MCF 10A (cell line): Measurements from ENCODE around the gene TRIM9. TPM values are rescaled to one million over a fixed set of nuclear protein-coding genes. Genes with fewer than 3 reads are reported as not detected.

Source experiments
- BruUV-seq: library from RNA; stranded (reverse); fragments of 400-500 nt; replicated peaks from 2 replicates; lab custom pipeline; 2021; lab: Mats Ljungman, UMichigan
- CTCF ChIA-PET: fragments of 300-600 bp; sonication (Branson Sonifier 250); formaldehyde crosslinking; extraction: SDS; loops from one replicate; lab custom pipeline; 2021; ENCODE audit warnings: antibody characterized with exemption, inconsistent platforms; lab: Yijun Ruan, JAX
- POLR2A ChIA-PET: fragments of 300-600, 350-650 bp; sonication (Branson Sonifier 250); formaldehyde crosslinking; extraction: SDS; loops from one replicate; lab custom pipeline; 2020; ENCODE audit warnings: antibody characterized with exemption, inconsistent platforms; lab: Yijun Ruan, JAX
- DNase-seq: peaks from one replicate; pipeline ENCODE4 v3.0.0-alpha.2; 2018; ENCODE audit not compliant: unreplicated experiment
- H3K27ac Mint-ChIP-seq: one replicate; pipeline ENCODE4 v1.8.0; 2022; ENCODE audit warnings: mild to moderate bottlenecking, low read depth, mixed read lengths; ENCODE audit not compliant: unreplicated experiment
- H3K27me3 Mint-ChIP-seq: one replicate; pipeline ENCODE4 v1.8.0; 2022; ENCODE audit warnings: mixed read lengths; ENCODE audit not compliant: insufficient read depth, unreplicated experiment
- H3K36me3 Mint-ChIP-seq: one replicate; pipeline ENCODE4 v1.8.0; 2022; ENCODE audit warnings: mild to moderate bottlenecking, moderate library complexity, mixed read lengths; ENCODE audit not compliant: insufficient read depth, unreplicated experiment
- H3K4me1 Mint-ChIP-seq: one replicate; pipeline ENCODE4 v1.8.0; 2022; ENCODE audit warnings: mixed read lengths; ENCODE audit not compliant: insufficient read depth, unreplicated experiment
- H3K4me3 Mint-ChIP-seq: one replicate; pipeline ENCODE4 v1.8.0; 2022; ENCODE audit warnings: mild to moderate bottlenecking, moderate library complexity, mixed read lengths; ENCODE audit not compliant: unreplicated experiment
- H3K9me3 Mint-ChIP-seq: one replicate; pipeline ENCODE4 v1.8.0; 2022; ENCODE audit warnings: mixed read lengths; ENCODE audit not compliant: unreplicated experiment
- CTCF ChIP-seq: fragments of 200-600 bp; IDR thresholded peaks from one replicate; pipeline ENCODE4 v1.8.0; 2022; ENCODE audit warnings: antibody characterized with exemption, mild to moderate bottlenecking; ENCODE audit not compliant: unreplicated experiment
- intact Hi-C: fragments of 100-400 bp; cut with micrococcal nuclease; formaldehyde crosslinking; loops from 2 replicates; pipeline ENCODE4 v1.14.1; 2022
- total RNA-seq: library from RNA; stranded (reverse); gene quantifications from 2 replicates; pipeline ENCODE4 v1.2.3, GENCODE V29; 2022

The TRIM9 gene
- total RNA-seq, 1 experiment from 2014 or later, result 0.19 TPM

- ChIA-PET CTCF (interaction anchor here (1.5 kb wide), 1 partner anchor 245 kb away, joined by 4 read pairs; no protein-coding TSS in a partner anchor), POLR2A (interaction anchor here (1.0 to 1.5 kb wide), 2 partner anchors 9 to 13 kb away, joined by 3 to 4 read pairs; no protein-coding TSS in a partner anchor)
- intact Hi-C loops, result no loop called here
- Mint-ChIP-seq H3K27ac (no peak overlapping the region), H3K36me3 (no peaks in the 10 kb centered on the region), H3K27me3 (no peaks in the 10 kb centered on the region), H3K4me1 (no peaks in the 10 kb centered on the region), H3K4me3 (no peak overlapping the region), H3K9me3 (no peaks in the 10 kb centered on the region)
- DNase-seq, result no peak
- TF ChIP-seq CTCF, result no peak
- no TSS peak for BruUV-seq
Observed at GRCh38 chr14:50974118-50974517, 120.8 kb downstream of the TRIM9 start.

GRCh38 chr14:50972734-50973133 is 122.2 kb downstream of the TRIM9 start:
- H3K27ac Mint-ChIP-seq, result no peak overlapping the region
- no peaks in the 10 kb centered on the region for H3K9me3 Mint-ChIP-seq
- no peak overlapping the region for H3K4me3 Mint-ChIP-seq
- no peaks in the 10 kb centered on the region for H3K4me1 Mint-ChIP-seq
- no peak for TF ChIP-seq CTCF
- ChIA-PET POLR2A (no interaction called here), CTCF (no interaction called here)
- DNase-seq, result no peak
- no peaks in the 10 kb centered on the region for H3K27me3 Mint-ChIP-seq
- no TSS peak for BruUV-seq
- H3K36me3 Mint-ChIP-seq, result no peaks in the 10 kb centered on the region
- intact Hi-C loops, result no loop called here

GRCh38 chr14:50970886-50971781 is 123.8 kb downstream of the TRIM9 start:
- no TSS peak for BruUV-seq
- intact Hi-C loops, result no loop called here
- Mint-ChIP-seq H3K4me3 (no peak overlapping the region), H3K4me1 (no peaks in the 10 kb centered on the region), H3K27me3 (no peaks in the 10 kb centered on the region), H3K9me3 (no peaks in the 10 kb centered on the region), H3K27ac (no peak overlapping the region), H3K36me3 (no peaks in the 10 kb centered on the region)
- TF ChIP-seq CTCF, result no peak
- POLR2A ChIA-PET, result interaction anchor here (0.6 to 1.5 kb wide), 3 partner anchors 10 to 506 kb away, joined by 3 read pairs; no protein-coding TSS in a partner anchor
- CTCF ChIA-PET, result interaction anchor here (1.2 kb wide), 1 partner anchor 809 kb away, joined by 5 read pairs; no protein-coding TSS in a partner anchor
- no peak for DNase-seq

GRCh38 chr14:50967790-50968189 is 127.1 kb downstream of the TRIM9 start:
- ChIA-PET POLR2A (no interaction called here), CTCF (interaction anchor here (0.6 to 1.2 kb wide), 2 partner anchors 13 to 134 kb away, joined by 3 to 7 read pairs; no protein-coding TSS in a partner anchor)
- H3K4me3 Mint-ChIP-seq, result no peak overlapping the region
- DNase-seq, result no peak
- BruUV-seq, result no TSS peak
- H3K9me3 Mint-ChIP-seq, result no peaks in the 10 kb centered on the region
- intact Hi-C loops, result no loop called here
- H3K36me3 Mint-ChIP-seq, result no peaks in the 10 kb centered on the region
- no peak overlapping the region for H3K27ac Mint-ChIP-seq
- peaks cover 7% of the 10 kb centered on the region for H3K4me1 Mint-ChIP-seq
- TF ChIP-seq CTCF, result no peak
- no peaks in the 10 kb centered on the region for H3K27me3 Mint-ChIP-seq
